ENCODE data around the gene RFX6.

DNA sequence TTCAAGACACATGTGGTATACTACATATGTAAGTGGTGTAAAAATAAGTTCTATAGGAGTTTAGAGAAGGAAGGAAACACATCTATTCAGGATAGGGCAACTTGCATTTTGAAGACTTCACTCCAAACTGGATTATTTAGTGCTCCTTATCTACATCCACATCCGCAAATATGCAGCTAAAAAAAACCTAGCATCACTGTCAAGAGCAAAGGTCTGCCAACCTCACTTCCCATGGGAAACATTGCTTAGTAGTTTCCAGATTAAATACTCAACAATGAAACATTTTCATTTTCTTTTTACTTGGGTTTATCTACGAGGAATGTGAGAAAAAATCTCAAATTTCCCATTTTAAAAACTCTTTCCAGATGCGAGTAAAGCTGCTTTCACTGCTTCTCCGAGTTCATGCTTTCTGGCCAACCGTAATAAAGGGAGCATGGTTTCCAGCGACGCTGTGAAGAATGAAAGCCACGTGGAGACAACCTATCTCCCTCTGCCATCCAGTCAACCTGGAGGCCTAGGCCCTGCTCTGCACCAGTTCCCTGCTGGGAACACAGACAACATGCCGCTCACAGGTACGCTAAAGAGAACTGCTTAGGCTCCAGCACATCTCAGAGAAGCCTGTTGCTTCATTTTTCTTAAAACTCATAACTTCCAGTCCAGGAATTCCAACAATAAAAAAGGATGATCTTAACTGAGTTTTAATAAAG lies 48.2 kb downstream of the RFX6 start:
- TF ChIP-seq, protein P1, sequence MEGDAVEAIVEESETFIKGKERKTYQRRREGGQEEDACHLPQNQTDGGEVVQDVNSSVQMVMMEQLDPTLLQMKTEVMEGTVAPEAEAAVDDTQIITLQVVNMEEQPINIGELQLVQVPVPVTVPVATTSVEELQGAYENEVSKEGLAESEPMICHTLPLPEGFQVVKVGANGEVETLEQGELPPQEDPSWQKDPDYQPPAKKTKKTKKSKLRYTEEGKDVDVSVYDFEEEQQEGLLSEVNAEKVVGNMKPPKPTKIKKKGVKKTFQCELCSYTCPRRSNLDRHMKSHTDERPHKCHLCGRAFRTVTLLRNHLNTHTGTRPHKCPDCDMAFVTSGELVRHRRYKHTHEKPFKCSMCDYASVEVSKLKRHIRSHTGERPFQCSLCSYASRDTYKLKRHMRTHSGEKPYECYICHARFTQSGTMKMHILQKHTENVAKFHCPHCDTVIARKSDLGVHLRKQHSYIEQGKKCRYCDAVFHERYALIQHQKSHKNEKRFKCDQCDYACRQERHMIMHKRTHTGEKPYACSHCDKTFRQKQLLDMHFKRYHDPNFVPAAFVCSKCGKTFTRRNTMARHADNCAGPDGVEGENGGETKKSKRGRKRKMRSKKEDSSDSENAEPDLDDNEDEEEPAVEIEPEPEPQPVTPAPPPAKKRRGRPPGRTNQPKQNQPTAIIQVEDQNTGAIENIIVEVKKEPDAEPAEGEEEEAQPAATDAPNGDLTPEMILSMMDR (conservative IDR thresholded peaks at IDR 0.05 in 1 of 2, IDR thresholded peaks at IDR 0.05 in 1 of 2; ENCODE audit: low read depth in 1 of 2, low read length in 2 of 2), result no peak
- no peak for TF ChIP-seq EZH2 (IDR thresholded peaks at IDR 0.05; ENCODE audit: low read length, missing control alignments)
